Omental fat pad (tissue), 4 donors: ENCODE data around the gene CCDC61. TPM values are rescaled to one million over a fixed set of nuclear protein-coding genes. Genes with fewer than 3 reads are reported as not detected.

Source experiments
- ATAC-seq: fragments of 150-250 bp; one replicate; pipeline ENCODE4 v1.9.1; 2016; ENCODE audit warnings: mild to moderate bottlenecking, moderate library complexity; ENCODE audit not compliant: low FRiP score
- DNase-seq: peaks from one replicate; pipeline ENCODE4 v3.0.0-alpha.2; 2019; ENCODE audit warnings: low spot score
- total RNA-seq, 4 donors: library from RNA; depleted of rRNA; stranded (reverse); fragments of >200 nt; gene quantifications; one replicate each; pipeline ENCODE4 v1.1.0, GENCODE V29; 2016
- TF ChIP-seq, protein P1 (sequence below), 3 donors: fragments of 450-650 bp; IDR thresholded peaks; one replicate each; pipeline ENCODE4 v1.5.1; 2016 to 2017; ENCODE audit warnings: antibody characterized with exemption in 3 of 3, mild to moderate bottlenecking in 3 of 3, moderate library complexity in 2 of 3

CCDC61 gene
- total RNA-seq, 4 donors from 2014 or later: 3.6 to 10.4 (median 6.1) TPM

- ATAC-seq (peak; percentile 53), DNase-seq (no peak)
Measured at GRCh38 chr19:45973553-45974338, 21.5 kb upstream of the CCDC61 start, which contains the start of gene NOVA2. Gene NOVA2, minus strand, starts transcription at chr19:45973865. Its CDS starts 514 bp downstream, at chr19:45973351.

DNA sequence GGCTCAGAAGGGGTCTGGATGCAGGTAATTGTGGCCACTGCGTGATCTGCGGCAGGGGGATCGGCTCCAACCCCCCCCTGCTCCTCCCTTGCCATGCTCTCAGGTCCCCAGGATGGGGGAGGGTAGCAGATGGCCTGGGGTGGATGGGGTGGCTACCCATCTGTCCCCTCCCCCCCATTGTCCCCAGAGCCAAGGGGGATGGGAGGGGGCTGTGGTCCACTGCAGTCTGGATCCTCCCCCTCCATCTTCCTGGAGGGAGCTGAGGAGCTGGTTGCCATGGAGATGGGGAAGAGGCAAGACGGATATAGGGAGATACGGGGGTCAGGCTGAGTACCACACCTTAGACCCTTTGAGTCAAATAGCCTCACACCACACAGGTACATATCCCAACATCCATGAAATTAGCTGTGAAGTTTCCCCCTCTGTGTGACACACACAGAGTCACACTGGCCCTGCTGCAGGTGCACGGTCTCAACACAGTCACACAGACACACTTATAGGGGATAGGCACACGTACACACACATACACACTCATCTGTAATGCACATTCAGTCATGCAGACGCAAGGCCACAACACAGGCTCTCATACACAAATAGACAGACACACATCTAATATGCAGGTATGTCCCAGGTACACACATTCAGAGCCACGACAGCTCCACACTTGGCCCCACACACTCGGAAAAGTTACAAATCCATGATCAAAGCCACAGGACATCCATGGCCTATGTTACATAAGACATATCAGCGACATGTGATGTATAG is 19.8 kb upstream of the CCDC61 start:
- no peak for ATAC-seq
- TF ChIP-seq, protein P1, sequence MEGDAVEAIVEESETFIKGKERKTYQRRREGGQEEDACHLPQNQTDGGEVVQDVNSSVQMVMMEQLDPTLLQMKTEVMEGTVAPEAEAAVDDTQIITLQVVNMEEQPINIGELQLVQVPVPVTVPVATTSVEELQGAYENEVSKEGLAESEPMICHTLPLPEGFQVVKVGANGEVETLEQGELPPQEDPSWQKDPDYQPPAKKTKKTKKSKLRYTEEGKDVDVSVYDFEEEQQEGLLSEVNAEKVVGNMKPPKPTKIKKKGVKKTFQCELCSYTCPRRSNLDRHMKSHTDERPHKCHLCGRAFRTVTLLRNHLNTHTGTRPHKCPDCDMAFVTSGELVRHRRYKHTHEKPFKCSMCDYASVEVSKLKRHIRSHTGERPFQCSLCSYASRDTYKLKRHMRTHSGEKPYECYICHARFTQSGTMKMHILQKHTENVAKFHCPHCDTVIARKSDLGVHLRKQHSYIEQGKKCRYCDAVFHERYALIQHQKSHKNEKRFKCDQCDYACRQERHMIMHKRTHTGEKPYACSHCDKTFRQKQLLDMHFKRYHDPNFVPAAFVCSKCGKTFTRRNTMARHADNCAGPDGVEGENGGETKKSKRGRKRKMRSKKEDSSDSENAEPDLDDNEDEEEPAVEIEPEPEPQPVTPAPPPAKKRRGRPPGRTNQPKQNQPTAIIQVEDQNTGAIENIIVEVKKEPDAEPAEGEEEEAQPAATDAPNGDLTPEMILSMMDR (IDR thresholded peaks at IDR 0.05): no peak
- no peak for DNase-seq

More at GRCh38 chr19:45973553-45974338, 21.5 kb upstream of the CCDC61 start, which contains the start of gene NOVA2:
- TF ChIP-seq, protein P1 (IDR thresholded peaks at IDR 0.05): no peak

GRCh38 chr19:45976178-45976577 is 19.1 kb upstream of the CCDC61 start:
- DNase-seq (no peak), ATAC-seq (no peak)
- TF ChIP-seq, protein P1 (IDR thresholded peaks at IDR 0.05): no peak

GRCh38 chr19:45978156-45978555 is 17.1 kb upstream of the CCDC61 start:
- no peak for ATAC-seq
- TF ChIP-seq, protein P1 (IDR thresholded peaks at IDR 0.05): no peak
- no peak for DNase-seq

- TF ChIP-seq, protein P1 (IDR thresholded peaks at IDR 0.05): no peak
- DNase-seq: no peak
- no peak for ATAC-seq
Measured at GRCh38 chr19:45981350-45981749, 13.9 kb upstream of the CCDC61 start.

- ATAC-seq: no peak
- DNase-seq: no peak
- TF ChIP-seq, protein P1 (IDR thresholded peaks at IDR 0.05): no peak
Measured at GRCh38 chr19:45985321-45985720, 9.9 kb upstream of the CCDC61 start.
